Stimulated activated CD8-positive, alpha-beta memory T cell treated with anti-CD3 and anti-CD28 coated beads, Interleukin-15, amount 100 ng/mL, for 1 hour (primary cell): Measurements from ENCODE around the gene GLDN.

Experiments used
- DNase-seq: peaks from one replicate; pipeline ENCODE4 v3.0.0-alpha.2; 2020; ENCODE audit warnings: low read depth

Gene GLDN

DNA sequence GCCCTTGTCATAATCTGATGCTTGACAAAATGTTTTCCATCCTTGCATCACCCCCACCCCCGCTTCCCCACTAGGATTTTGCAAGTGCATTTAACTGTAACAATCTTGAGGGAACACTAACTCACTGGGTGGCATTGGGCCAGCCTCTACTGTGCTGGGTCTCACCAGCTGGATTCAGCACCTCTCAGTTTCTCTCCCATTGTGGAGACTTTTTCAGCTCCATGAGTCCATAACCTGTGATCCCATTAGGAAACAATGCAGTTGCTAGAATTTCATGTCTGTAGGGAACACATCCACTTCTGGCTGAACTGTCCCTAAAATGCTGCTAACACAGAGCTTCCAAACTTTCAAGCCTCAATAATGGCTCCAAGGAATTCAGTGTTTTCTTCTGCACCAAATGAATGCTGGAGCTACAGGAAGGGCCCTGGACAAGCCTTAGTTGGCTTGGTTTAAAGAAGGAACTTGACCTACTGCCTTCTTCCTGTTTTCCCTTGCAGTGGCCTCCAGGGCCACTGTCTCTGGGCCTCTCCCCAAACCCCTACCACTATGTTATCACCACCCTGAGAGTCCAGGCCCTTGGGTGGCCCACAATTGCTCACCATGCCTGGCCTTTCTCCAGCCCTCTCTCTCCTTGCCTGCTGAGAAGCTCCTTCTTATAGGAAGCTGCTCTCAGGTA, 18.7 kb upstream of the GLDN start:
- DNase-seq = no peak

DNA sequence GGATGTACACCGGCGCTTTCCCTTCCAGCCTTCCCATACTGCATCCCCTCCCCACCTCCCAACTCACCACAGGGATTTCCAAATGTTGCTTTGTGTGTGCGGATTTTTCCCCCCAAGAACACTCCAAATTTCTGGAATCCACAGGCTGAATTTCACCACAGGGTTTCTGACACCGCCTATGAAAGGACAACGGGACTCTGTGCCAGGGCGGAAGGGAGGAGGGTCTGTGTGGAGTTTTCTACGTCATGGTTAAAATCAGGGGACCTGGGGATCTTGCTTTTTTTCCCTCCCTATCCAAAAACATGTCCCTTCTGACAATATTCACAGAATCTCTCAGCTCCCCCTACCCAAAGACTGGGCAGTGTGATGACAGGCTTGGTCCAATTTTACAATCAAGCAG, 17.7 kb upstream of the GLDN start:
- no peak for DNase-seq

DNA sequence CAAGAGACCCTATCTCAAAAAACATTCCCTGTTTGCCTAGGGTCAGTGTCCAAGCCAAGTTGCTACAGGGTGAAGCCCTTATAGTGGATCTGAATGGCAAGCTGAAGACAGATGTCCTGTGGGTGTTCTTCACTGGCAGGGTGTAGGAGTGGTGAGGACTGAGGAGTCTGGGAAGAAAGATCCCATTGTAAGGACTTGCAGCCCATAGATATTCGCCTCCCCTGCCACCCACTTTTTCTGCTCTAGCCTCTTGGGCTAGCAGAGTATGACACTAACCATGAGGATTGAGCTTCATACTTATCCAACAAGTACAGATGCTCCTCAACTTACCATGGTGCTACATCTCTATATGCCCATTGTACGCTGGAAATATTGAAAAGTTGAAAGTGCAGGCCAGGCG, 16.3 kb upstream of the GLDN start:
- DNase-seq = no peak

DNA sequence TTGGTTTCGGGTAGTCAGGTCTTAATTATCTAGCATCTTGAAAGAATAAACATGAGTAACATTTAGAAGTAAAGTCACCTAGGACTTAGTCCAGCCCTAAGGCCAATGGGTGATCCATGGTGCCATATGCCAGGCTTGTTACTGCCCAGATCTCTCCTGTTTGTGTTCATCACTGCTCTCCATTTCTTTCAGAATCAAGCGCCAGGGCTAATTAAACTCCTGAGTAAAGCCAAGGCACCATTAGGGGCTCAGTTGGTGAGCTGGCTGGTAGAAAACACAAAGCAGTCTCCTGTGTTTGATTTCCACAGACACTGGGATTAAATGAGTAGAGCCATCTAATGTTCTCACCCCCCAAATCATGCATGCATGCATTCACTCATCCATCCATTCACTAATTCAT, 14.4 kb upstream of the GLDN start:
- no peak for DNase-seq

DNA sequence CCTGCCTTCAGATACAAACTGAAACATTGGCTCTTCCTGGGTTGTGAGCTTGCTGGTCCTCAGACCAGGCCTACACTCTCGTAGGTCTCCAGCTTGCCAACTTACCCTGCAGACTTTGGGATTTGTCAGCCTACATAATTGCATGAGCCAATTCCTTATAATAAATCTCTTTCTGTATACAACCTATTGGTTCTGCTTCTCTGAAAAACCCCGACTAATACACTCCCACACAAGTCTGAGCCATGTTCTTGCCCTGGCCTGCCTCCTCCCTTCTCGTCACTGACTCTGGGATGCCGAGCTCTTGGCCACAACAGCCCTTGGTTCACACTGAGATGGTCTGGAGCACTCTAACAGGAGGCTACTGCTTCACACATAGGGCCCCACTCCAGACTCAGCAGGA, 12.5 kb upstream of the GLDN start:
- no peak for DNase-seq

DNA sequence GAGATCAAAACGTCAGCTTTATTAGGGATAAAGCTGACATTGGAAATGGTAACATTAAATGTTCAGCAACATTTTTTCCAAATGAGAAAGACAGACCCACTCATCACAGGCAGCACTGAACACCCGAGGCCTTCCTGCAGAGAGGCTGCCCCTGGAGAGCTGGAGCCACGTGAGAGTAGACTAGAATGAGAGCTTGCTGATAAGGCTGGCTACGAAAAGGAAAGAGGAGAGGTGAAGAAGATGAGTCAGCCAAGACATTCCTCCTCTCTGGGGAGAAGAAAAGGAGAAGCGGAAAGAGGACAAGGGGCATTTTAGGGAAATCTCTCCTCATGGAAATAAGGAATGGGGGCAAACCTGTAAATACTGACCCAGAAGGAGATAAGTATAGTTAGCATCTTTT, 10.3 kb upstream of the GLDN start:
- no peak for DNase-seq

DNA sequence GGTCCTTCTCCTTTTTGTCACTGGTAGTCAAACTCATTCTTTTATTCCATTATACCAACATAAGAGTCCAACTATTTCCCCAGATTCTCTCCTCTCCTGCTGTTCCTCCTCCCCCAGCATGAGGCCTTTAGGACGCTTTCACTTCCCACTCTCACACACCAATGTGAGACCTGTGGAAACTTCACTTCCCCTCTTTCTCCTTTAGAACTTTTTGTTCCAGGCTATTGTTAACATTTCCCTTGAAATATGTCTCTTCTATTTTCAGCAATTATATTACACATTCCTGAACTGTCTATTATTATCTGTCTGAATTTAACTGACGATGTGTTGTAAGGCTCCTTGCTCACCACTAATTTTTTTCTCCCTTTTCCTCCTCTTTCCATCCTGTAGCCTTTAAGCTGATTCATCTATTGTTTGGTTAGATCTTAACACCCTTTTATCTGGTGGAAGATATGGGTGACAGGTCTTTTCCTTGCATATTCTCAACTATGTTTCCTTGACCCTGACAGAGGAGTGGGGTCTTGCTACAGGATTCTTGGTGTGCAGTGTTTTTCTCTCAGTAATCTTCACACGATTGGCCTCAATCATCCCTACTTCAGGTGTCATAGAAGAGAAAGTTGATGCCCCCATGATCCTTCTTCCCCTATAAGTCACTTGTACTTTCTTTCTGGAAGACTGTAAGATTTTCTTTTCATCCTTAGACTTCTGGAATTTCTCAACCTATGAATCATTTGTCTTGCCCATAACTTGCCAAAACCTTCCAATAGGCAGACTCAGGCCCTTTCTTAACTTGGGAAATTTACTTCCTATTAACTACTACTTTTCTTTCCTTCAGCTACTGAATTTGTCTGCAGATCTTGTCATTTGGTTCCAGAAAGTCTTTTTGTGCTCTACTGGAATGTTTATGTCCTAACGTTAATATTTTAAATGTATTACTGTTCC, 9.0 kb upstream of the GLDN start:
- DNase-seq = no peak

DNA sequence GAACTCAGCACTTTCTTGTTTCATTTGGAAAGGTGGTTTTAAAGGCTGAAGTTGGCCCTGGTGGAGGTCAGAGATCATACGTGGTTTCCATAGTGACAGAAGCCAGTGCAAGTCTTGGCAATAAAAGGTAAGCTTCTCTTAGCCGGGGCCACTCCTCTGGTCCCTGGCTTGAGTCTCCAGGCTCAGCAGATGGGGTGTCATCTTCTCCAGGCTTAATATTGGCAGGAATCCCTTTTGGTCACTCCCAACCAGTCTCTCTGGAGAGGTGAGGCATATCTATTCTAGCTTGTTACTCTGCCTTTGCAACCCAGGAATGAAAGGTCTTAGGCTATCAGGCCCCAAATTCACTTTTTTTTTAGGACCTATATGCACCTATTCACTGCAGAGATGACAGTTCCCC, 7.9 kb upstream of the GLDN start:
- no peak for DNase-seq

DNA sequence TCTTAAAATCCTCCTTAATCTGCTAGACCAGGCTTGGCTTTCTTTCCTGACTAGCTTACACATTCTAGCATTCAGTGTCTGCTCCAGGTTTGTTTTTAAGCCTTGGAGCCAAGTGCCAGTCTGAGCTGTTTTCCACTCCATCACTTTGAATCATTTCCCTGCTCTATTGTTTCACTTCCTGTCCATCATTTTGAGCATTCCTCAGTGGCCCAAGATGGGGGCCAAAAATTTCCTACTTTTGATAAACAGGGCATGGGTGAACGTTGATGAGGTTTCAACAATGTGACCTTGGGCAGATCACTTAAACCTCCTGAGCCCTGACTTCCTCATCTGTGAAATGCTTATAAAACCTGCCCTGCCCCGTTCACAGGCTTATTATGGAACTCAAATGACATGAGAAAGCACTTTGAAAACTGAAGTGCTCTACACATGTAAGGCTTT, 7.4 kb upstream of the GLDN start:
- no peak for DNase-seq

DNA sequence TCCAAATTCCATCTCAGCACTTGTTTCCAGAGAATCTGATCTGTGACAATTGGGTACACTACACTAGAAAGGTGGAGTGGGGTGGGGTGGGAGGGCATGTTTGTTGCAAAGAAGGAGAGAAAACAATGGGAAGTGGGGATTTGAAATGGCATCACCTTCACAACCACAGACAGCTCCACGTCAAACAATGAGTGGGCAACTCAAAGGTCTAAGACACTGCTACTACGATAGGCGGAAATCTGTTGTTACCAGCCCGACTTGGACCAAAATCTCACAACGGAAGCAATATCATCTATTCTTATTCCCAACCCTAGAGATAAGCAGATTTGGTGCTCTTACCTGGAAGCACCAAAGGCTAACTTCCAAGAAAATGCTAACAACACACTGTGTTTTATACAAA, 6.4 kb upstream of the GLDN start:
- no peak for DNase-seq

DNA sequence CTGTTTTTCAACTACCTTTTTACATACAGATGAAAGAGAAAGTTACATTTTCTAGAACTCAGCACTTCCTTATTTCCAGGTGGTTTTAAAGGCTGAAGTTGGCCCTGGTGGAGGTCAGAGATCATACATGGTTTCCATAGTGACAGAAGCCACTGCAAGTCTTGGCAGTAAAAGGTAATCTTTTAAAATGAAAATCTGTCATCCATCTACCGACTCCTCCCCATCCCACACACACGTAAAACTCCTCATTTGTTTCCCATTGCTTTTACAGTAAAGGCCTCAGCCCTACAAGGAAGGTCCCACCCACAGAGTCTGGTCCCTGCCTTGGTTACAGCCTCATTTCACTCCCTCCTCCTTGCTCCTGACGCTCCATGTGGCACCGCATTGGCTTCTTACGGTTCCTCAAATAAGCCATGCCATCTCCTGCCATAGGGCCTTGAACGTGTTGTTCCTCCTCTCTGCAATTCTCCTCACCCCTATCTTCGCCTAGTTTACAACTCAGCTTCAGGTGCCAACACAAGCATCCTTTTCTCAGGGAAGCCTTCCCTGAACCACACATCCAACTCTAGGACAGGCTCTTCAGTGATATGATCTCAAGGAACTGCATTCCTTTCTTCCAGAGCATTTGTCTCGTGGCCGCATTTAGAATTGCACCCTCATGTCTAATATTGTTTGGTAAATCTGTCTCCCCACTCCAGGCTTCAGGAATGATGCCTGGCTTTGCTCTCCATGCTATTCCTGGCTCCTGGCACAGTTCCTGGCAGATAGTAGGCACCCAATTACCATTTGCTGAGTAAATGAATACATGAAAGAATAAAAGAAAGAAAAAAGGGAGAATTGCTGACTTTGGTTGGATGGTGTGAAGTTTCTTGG, 5.7 kb upstream of the GLDN start:
- DNase-seq = no peak

DNA sequence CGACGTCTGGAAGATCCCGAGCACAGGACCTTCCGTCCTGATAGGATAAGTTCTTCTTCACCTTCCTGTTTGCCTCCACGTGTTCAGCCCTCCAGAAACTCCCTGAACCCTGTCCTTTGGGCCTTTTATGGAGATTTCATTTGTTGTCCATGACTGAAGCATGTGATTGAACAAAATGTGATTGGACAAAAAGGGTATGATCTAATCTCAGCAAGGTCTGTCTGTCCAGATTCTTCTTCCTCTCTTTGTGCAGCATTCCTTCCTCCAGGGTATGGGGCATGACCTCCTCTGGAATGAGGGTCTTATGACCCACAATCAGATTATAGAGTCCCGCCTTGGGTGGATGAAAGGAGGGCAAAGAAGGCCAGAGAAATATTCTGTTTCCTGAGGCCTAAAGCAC, 3.0 kb upstream of the GLDN start, which contains the start of gene CYP19A1:
CYP19A1 (minus strand) TSS at position 101 of the 400 bp plus-strand sequence. CDS start 95,684 bp downstream, outside the sequence.
- DNase-seq = no peak

DNA sequence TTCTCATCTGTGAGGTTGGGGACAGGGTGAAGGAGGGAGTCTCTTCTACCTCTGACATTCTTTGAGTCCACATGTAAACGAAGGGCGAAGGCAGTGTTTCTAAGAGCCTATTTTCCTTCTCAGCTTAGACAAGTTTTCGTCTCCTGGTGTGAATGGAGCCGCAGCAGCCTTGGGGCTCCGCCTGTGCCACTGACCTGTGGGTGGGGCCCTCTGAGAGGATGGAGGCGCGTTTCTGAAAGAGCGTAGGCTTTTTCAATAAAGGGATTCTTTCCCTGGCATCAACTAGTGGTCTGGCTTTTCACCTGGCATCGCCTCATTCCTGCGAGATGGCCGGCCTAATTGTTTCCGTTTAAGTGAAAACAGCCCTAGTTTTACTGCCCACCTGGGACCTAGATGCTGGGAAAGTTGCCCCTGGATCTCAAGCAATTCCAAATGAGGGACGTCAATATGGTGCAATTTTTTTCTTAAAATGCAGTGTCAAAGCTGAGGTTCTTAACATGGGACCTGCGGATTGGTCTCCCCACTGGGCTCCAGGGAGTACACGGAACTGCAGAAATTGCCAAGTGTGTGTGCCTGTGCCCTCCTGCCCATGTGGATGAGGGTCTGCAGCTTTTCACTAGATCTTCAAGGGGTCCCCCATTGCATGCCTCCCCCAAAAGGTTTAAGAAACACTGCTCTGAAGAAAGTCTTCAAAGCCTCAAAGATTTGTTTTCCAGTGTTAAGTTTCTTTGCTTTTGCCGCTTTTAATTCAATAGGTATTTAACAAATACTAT, 958 bp downstream of the GLDN start:
- DNase-seq = no peak

DNA sequence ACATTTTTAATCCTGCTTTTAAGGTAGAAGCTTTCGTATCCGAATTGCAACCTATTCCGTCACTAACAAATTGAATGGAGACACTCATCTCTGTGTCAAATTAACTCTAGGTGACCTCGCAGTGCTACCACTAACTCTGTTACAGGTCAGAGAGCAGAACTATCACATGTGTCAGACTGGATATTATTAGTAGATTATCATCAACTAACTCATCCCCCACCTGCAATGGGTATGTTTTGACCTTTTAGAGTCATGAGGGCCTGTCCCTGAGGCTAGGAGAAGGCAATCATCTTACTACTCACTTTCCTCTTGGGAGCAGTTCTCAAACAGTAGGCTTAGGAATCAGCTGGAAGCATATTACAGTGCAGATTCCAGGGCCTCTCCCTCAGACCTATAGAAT, 2.0 kb downstream of the GLDN start:
- no peak for DNase-seq

DNA sequence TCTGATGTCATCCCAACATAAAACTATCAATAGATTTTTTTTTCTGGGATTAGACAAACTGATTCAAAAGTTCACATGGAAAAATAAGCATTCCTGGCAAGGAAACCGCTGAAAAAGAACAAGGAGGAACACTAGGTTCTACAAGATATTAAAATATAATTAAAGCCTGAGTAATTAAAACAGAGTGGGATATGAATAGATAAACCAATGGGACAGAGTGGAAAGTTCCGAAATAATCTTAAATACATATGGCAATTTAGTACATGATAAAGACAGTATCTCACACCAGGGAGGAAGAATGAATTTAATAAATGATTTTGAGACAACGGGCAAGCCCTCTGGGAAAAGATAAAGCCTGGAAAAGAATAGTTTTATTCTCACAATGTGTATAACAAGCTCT, 4.7 kb downstream of the GLDN start:
- no peak for DNase-seq

DNA sequence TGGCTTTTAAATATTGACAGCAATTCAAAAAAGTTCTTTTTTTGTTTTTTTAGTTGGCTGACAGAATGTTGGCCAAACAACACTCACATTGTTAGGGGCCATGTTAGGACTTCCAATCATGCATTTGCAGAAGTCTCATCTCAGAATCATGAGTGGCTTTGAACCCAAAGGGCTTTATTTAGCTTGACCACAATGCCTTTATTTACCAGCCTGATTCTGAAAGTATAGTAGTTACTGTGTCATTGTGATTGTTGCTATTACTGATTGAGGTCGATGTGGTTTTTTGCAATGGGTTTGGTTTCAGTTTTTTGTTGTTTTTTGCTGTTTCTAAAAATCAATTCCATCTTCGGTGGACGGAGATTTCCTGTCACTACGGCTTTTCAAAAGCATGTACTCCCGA, 7.2 kb downstream of the GLDN start:
- DNase-seq = no peak

DNA sequence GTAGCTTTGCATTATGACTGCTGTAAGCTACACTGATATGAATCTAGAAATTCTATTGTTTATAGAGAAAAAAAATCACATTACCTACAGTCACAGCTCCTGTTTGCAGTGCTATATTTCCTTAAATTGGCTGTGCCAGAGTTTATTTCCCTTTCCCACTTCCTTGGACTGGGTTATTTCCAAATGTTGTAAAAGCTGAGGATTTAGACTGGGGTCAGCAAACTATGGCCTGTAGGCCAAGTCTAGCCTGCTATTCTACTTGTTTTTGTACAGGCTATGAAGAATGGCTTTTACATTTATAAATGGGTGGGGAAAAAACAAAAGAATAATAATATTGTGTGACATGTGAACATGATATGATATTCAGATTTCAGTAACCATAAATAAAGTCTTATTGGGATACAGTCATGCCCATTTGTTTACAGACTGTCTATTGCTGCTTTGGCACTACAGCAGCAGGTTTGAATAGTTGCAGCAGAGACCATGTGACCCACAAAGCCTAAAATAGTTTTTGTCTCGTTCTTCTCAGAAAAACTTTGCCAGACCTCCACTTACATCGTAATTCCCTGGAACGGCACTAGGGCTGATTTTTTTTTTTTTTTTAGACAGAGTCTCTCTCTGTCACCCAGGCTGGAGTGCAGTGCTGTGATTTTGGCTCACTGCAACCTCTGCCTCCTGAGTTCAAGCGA, 7.8 kb downstream of the GLDN start:
- DNase-seq = no peak

DNA sequence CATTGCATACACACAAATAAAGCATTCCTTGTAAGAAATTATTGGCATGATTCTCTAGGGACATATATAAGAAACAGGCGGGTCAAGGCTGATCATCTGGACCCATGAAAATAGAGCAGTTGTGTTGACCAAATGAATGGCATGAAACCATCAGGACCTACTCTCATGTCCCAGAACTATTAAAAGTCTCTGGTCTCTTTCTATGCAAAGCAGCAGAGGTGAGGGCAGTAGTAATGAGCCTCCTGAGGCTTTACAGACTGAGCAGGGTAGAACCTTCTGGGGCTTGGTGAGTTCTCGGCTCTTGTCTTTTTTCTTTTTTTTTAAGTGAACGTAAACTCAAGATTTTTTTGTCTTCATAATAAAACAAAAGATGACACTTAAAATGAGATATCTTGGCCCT, 9.3 kb downstream of the GLDN start:
- DNase-seq = no peak

DNA sequence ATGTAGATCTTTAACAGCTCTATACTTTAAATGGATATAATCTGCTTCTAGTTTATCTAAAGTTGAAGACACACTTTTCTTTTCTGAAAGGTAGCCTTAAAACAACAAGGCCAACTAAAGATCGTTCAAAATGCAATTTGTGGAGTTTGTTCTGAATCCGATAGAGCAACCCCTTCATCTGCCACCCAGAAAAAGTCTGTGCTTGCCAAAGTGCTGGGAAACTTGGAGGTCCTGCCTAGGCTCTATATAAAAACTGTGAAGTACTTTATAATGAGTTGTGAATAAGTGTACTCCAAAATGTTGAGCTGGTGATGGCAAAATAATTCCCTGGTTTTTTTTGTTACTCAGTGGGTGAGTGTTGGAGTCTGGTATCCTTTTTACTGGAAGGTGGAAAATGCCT, 12.5 kb downstream of the GLDN start:
- no peak for DNase-seq

DNA sequence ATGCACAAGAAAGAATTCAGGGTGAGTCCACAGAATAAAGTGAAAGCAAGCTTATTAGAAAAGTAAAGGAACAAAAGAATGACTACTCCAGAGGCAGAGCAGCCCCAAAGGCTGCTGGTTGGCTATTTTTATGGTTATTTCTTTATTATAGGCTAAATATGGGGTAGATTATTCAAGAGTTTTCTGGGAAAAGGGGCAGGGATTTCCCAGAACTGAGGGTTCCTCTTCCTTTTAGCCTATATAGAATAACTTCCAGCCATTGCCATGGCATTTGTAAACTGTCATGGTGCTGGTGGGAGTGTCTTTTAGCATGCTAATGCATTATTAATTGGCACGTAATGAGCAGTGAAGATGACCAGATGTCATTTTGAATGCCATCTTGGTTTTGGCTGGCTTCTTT, 13.6 kb downstream of the GLDN start:
- DNase-seq = no peak

DNA sequence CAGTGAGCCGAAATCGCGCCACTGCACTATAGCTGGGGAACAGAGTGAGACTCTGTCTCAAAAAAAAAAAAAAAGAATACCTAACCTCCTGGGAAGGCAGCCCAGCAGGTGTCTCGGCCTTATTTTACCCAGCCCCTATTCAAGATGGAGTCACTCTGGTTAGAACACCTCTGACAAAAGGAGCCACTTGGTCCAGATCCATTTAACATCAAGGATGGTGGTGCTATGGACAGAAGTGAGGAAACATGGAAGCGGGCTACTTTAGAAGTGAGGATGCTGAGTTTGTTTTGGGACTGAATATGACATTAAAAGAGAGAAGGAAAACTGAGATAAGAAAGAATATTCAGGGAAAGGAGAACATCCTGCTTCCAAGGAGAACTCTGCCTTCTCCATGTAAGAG, 14.7 kb downstream of the GLDN start:
- DNase-seq = no peak
